ENCODE results near the gene ZSWIM6.

The ZSWIM6 gene

GRCh38 chr5:61339764-61340163, 7.7 kb downstream of the ZSWIM6 start:
- no peak for DNase-seq (ENCODE audit: low read depth)
- H3K4me3 ChIP-seq (ENCODE audit: low read length) = no peak overlapping the region
- TF ChIP-seq, protein P1, sequence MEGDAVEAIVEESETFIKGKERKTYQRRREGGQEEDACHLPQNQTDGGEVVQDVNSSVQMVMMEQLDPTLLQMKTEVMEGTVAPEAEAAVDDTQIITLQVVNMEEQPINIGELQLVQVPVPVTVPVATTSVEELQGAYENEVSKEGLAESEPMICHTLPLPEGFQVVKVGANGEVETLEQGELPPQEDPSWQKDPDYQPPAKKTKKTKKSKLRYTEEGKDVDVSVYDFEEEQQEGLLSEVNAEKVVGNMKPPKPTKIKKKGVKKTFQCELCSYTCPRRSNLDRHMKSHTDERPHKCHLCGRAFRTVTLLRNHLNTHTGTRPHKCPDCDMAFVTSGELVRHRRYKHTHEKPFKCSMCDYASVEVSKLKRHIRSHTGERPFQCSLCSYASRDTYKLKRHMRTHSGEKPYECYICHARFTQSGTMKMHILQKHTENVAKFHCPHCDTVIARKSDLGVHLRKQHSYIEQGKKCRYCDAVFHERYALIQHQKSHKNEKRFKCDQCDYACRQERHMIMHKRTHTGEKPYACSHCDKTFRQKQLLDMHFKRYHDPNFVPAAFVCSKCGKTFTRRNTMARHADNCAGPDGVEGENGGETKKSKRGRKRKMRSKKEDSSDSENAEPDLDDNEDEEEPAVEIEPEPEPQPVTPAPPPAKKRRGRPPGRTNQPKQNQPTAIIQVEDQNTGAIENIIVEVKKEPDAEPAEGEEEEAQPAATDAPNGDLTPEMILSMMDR (IDR thresholded peaks at IDR 0.05; ENCODE audit: insufficient read depth, low read depth, low read length, missing control alignments) = no peak

DNA sequence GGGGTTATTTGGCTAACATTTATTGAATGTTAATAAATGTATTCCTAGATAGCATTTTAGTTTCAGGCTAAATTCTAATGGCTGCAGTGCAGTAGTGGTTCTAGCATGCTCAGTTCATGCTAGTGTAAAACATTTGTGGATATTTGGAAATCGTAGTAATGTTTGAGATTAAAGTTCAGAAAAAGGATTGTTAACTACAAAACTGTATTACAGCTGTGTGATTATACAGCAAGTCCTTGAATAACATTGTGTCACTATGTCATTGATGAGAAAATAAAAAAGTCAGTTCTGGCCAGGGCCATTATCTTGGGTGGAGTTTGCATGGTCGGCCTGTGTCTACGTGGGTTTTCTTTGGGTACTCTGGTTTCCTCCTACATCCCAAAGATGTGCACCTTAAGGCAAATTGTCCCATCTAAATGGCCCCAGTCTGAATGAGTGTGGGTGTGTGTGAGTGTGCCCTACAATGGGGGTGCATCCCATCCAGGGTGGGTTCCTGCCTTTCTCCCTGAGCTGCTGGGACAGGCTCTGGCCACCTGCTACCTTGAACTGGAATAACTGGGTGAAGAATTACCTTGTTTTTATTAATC, 8.8 kb downstream of the ZSWIM6 start:
- H3K4me3 ChIP-seq (ENCODE audit: low read length) = no peak overlapping the region
- DNase-seq (ENCODE audit: low read depth) = no peak
- TF ChIP-seq, protein P1 (IDR thresholded peaks at IDR 0.05; ENCODE audit: insufficient read depth, low read depth, low read length, missing control alignments) = no peak

- no peak overlapping the region for H3K4me3 ChIP-seq (ENCODE audit: low read length)
- DNase-seq (ENCODE audit: low read depth) = peak; percentile 60
- TF ChIP-seq, protein P1 (IDR thresholded peaks at IDR 0.05; ENCODE audit: insufficient read depth, low read depth, low read length, missing control alignments) = no peak
Measured at GRCh38 chr5:61342071-61342501, 10.0 kb downstream of the ZSWIM6 start.

DNA sequence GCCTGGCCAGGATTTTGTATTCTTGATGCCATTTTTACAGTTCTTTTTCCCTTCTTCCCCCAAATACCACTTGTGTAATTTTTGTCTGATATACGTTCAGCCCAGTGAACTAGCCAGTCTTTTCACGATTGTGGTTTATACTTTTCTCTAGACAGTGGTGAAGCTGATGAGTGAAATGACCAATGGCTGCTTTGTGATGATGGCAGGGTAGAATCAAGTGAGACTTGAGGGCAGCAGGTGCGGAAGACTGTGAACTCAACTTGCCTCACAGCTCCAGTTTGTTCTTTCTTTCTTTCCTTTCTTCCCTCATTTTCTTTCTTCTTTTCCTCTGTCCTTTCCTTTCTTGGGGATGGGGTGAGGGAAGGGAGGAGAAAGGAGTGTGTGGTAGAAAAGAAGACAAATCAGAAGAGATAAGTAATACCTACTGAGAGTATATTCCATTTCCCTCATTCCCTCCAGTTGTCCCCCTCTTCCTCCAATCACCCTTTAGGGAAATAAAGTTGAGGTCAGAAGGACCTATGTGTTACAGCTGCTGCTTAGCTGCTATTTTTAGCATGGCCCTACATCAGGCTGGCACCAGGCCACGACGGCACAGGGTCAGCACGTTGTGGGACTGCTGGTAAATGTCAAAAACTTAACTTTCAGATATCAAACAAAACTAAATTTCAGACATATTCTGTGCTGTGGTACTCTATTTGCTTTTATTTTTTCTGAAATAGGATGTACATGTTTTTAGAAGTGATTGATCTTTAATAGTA, 12.3 kb downstream of the ZSWIM6 start:
- no peak for DNase-seq (ENCODE audit: low read depth)
- H3K4me3 ChIP-seq (ENCODE audit: low read length) = no peak overlapping the region
- TF ChIP-seq, protein P1 (IDR thresholded peaks at IDR 0.05; ENCODE audit: insufficient read depth, low read depth, low read length, missing control alignments) = no peak

GRCh38 chr5:61346511-61346910, 14.5 kb downstream of the ZSWIM6 start:
- DNase-seq (ENCODE audit: low read depth) = no peak
- H3K4me3 ChIP-seq (ENCODE audit: low read length) = no peak overlapping the region
- TF ChIP-seq, protein P1 (IDR thresholded peaks at IDR 0.05; ENCODE audit: insufficient read depth, low read depth, low read length, missing control alignments) = no peak

DNA sequence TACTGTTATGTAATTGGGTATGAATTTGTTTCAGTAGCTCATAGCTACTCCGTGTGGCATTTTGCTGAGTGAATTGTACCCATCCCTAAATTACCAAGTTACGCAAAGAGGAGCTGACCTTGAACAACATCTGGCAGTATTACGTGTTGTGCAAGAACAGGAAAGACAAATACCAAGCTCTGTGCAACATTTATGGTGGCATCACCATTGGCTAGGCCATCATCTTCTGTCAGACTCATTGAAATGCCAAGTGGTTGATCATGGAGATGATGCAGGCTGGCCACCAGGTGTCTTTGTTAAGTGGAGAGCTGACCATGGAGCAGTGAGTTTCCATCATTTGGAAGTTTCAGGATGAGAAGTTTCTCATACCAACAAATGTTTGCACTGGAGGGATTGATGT, 15.0 kb downstream of the ZSWIM6 start:
- H3K4me3 ChIP-seq (ENCODE audit: low read length) = no peak overlapping the region
- DNase-seq (ENCODE audit: low read depth) = peak; percentile 38
- TF ChIP-seq, protein P1 (IDR thresholded peaks at IDR 0.05; ENCODE audit: insufficient read depth, low read depth, low read length, missing control alignments) = peak; percentile 20
